ENCODE measurements around the gene APOL6.
"Not testable (repeated sequence)": the region's sequence is repeated elsewhere in the genome, so short reads cannot be mapped to it uniquely, and the experiment has no call there.

The APOL6 gene

DNA sequence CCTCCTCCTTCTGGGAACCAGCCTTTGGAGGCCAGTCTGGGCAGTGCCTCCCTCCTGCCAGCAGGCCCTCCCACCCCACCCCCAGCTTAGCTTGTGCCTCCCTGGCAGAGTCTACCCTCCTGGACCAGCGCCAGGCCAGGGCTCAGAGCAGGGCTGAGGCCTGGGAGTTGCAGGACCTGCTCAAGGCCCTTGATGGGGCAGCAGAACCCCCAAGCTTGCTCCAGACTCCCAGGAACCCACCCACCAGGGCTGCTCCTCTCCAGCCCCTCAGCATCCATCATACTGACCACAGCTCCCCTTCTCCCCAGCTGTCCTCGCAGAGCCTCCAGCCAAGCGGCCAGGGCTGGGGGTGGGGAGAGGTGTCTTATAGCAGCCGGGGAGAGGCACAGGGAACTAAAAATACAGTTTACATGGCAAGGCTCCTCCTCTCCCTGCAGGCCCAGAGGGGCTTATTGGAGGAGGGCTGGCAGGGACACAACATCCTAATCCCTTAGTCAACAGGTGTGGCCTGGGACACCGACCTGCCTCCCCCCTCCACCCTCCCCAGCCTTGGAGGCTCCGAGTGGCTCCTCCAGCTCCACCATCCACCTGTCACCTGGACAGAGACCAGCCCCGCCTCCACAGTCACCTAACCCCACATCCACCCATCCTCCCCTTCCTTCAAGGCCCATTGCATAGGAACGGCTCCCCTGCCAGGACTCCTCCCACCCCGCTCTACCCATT lies 25.9 kb upstream of the APOL6 start:
- Histone ChIP-seq H2AFZ (ENCODE audit: insufficient read depth, low read length, poor library complexity) (no peak overlapping the region), H2BK12ac (ENCODE audit: low read length) (no peak overlapping the region), H4K8ac (ENCODE audit: low read depth, low read length) (no peak overlapping the region), H3K79me1 (ENCODE audit: low read length) (peaks cover under 1% of the 10 kb centered on the region), H3K4ac (ENCODE audit: low read depth, low read length) (no peak overlapping the region), H3K36me3 (ENCODE audit: control insufficient read depth in 1 of 2, insufficient read depth in 2 of 2, low read length in 2 of 2) (no peaks in the 10 kb centered on the region), H4K12ac (ENCODE audit: low read depth, low read length) (no peak overlapping the region), H3K27me3 (ENCODE audit: insufficient read depth, low read length) (no peaks in the 10 kb centered on the region), H3K4me3 (ENCODE audit: low read depth, low read length) (no peak overlapping the region), H4K91ac (ENCODE audit: low read depth, low read length) (no peak overlapping the region), H3K4me1 (ENCODE audit: control insufficient read depth in 1 of 2, insufficient read depth in 2 of 2, low read length in 2 of 2) (no peaks in the 10 kb centered on the region), H2BK5ac (ENCODE audit: low read depth, low read length, poor library complexity) (no peak overlapping the region), H3K18ac (ENCODE audit: low read length) (no peak overlapping the region), H3K9me3 (ENCODE audit: insufficient read depth, low read depth, low read length) (no peaks in the 10 kb centered on the region), H3K79me2 (ENCODE audit: control insufficient read depth, insufficient read depth, low read length, poor library complexity) (no peaks in the 10 kb centered on the region), H3K14ac (ENCODE audit: low read length) (no peak overlapping the region), H3K23ac (ENCODE audit: low read length) (no peak overlapping the region), H2AK5ac (ENCODE audit: low read length) (peak overlapping the region; percentile 55), H3K9ac (ENCODE audit: low read length) (no peak overlapping the region), H2BK120ac (ENCODE audit: insufficient read depth, low read length, poor library complexity) (no peak overlapping the region), H3K27ac (ENCODE audit: low read depth, low read length) (no peak overlapping the region), H3K4me2 (ENCODE audit: low read length) (no peak overlapping the region)
- no CpG with 5 or more reads among the region's 9 CpGs for WGBS (ENCODE audit: extremely low coverage, insufficient coverage, insufficient read length)
- no peak for DNase-seq

DNA sequence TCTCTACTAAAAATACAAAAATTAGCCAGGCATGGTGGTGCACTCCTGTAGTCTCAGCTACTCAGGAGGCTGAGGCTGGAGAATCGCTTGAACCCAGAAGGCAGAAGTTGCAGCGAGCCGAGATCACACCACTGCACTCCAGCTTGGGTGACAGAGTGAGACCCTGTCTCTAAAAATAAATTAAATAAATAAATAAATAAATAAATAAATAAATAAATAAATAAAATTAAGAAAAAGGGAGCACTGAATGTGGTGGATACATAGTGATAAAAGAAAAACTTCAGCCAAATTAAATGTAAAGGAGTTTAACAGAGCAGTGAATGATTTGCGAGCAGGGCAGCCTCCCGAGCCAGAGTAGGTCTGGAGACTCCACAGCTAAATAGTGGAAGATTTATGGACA lies 24.4 kb upstream of the APOL6 start:
- H3K14ac ChIP-seq (ENCODE audit: low read length); H4K12ac ChIP-seq (ENCODE audit: low read depth, low read length); H3K4me2 ChIP-seq (ENCODE audit: low read length); DNase-seq; H2BK12ac ChIP-seq (ENCODE audit: low read length); H3K36me3 ChIP-seq (ENCODE audit: control insufficient read depth in 1 of 2, insufficient read depth in 2 of 2, low read length in 2 of 2); H3K4me3 ChIP-seq (ENCODE audit: low read depth, low read length); H2AK5ac ChIP-seq (ENCODE audit: low read length); H2BK120ac ChIP-seq (ENCODE audit: insufficient read depth, low read length, poor library complexity); H3K4ac ChIP-seq (ENCODE audit: low read depth, low read length); H4K8ac ChIP-seq (ENCODE audit: low read depth, low read length); H3K9me3 ChIP-seq (ENCODE audit: insufficient read depth, low read depth, low read length); H4K91ac ChIP-seq (ENCODE audit: low read depth, low read length); H3K79me1 ChIP-seq (ENCODE audit: low read length); H3K23ac ChIP-seq (ENCODE audit: low read length); H3K27me3 ChIP-seq (ENCODE audit: insufficient read depth, low read length); H3K4me1 ChIP-seq (ENCODE audit: control insufficient read depth in 1 of 2, insufficient read depth in 2 of 2, low read length in 2 of 2); H3K9ac ChIP-seq (ENCODE audit: low read length); H2BK5ac ChIP-seq (ENCODE audit: low read depth, low read length, poor library complexity); H3K79me2 ChIP-seq (ENCODE audit: control insufficient read depth, insufficient read depth, low read length, poor library complexity); H3K18ac ChIP-seq (ENCODE audit: low read length); H2AFZ ChIP-seq (ENCODE audit: insufficient read depth, low read length, poor library complexity); H3K27ac ChIP-seq (ENCODE audit: low read depth, low read length): not testable (repeated sequence)
- no CpG with 5 or more reads among the region's 5 CpGs for whole genome bisulfite sequencing (ENCODE audit: extremely low coverage, insufficient coverage, insufficient read length)

DNA sequence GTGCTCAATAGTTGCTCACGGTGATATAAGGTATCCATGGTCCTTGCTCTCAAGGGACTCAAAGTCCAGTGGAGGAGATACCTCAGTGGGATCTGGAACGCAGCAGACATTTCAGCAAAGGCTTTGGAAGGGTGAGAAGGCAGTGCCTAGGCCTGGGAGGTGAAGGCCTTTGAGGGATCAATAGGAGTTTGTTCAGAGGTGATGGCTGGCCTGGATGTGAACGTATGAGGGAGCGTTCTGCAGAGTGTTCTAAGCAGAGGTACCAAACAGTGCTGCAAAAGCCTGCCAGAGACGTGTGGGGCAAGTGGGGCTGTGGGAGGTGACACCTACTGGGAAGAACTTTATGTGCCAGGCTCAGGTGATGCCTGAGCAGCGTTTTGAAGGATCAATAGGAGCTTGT lies 23.7 kb upstream of the APOL6 start:
- Histone ChIP-seq H2AFZ (ENCODE audit: insufficient read depth, low read length, poor library complexity) (no peak overlapping the region), H3K18ac (ENCODE audit: low read length) (no peak overlapping the region), H3K79me2 (ENCODE audit: control insufficient read depth, insufficient read depth, low read length, poor library complexity) (no peaks in the 10 kb centered on the region), H2AK5ac (ENCODE audit: low read length) (no peak overlapping the region), H3K4ac (ENCODE audit: low read depth, low read length) (no peak overlapping the region), H3K36me3 (ENCODE audit: control insufficient read depth in 1 of 2, insufficient read depth in 2 of 2, low read length in 2 of 2) (no peaks in the 10 kb centered on the region), H2BK12ac (ENCODE audit: low read length) (no peak overlapping the region), H3K9me3 (ENCODE audit: insufficient read depth, low read depth, low read length) (no peaks in the 10 kb centered on the region), H3K4me2 (ENCODE audit: low read length) (no peak overlapping the region), H3K4me3 (ENCODE audit: low read depth, low read length) (no peak overlapping the region), H3K14ac (ENCODE audit: low read length) (no peak overlapping the region), H2BK120ac (ENCODE audit: insufficient read depth, low read length, poor library complexity) (no peak overlapping the region), H3K9ac (ENCODE audit: low read length) (no peak overlapping the region), H3K4me1 (ENCODE audit: control insufficient read depth in 1 of 2, insufficient read depth in 2 of 2, low read length in 2 of 2) (peaks cover 2% of the 10 kb centered on the region in 2 experiments), H3K23ac (ENCODE audit: low read length) (no peak overlapping the region), H2BK5ac (ENCODE audit: low read depth, low read length, poor library complexity) (no peak overlapping the region), H4K8ac (ENCODE audit: low read depth, low read length) (no peak overlapping the region), H3K79me1 (ENCODE audit: low read length) (peaks cover 6% of the 10 kb centered on the region), H4K91ac (ENCODE audit: low read depth, low read length) (no peak overlapping the region), H4K12ac (ENCODE audit: low read depth, low read length) (no peak overlapping the region), H3K27ac (ENCODE audit: low read depth, low read length) (no peak overlapping the region), H3K27me3 (ENCODE audit: insufficient read depth, low read length) (no peaks in the 10 kb centered on the region)
- WGBS (ENCODE audit: extremely low coverage, insufficient coverage, insufficient read length) = no CpG with 5 or more reads among the region's 6 CpGs
- no peak for DNase-seq

DNA sequence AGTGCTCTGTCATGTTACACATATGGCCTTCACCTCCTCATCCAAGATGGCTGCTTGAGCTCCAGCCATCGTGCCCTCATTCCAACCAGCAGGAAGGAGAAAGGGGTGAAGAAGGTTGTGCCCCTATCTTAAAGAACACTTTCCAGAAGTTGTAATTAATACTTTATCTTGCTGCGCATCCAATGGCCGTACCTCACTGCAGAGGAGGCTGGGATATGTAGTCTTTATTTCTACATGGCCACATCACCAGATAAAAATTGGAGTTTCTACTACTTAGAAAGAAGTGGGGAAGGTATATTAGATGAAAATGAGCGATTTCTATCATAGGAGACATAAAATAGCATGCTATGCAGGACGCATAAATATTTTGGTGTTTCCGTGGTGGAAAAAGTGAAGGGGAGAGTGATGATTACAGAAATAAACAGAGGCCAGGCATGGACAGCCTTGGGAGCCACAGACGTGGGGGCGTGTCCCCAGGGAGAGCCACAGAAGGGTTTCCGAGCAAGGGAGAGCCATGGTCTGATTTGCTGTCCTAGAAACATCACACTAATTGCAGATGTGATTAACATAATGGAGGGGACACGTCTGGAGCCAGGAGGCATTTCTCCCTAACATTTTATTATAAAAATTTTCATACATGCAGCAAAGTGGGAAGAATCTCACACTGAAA lies 22.3 kb upstream of the APOL6 start:
- Histone ChIP-seq H2BK120ac (ENCODE audit: insufficient read depth, low read length, poor library complexity) (no peak overlapping the region), H3K9me3 (ENCODE audit: insufficient read depth, low read depth, low read length) (no peaks in the 10 kb centered on the region)

More for the DNA sequence above, 22.3 kb upstream of the APOL6 start:
- Histone ChIP-seq H3K23ac (ENCODE audit: low read length) (no peak overlapping the region), H3K79me1 (ENCODE audit: low read length) (peaks cover 8% of the 10 kb centered on the region), H4K8ac (ENCODE audit: low read depth, low read length) (no peak overlapping the region), H2AK5ac (ENCODE audit: low read length) (no peak overlapping the region), H3K4me3 (ENCODE audit: low read depth, low read length) (no peak overlapping the region), H3K79me2 (ENCODE audit: control insufficient read depth, insufficient read depth, low read length, poor library complexity) (no peaks in the 10 kb centered on the region), H3K9ac (ENCODE audit: low read length) (no peak overlapping the region), H3K27ac (ENCODE audit: low read depth, low read length) (no peak overlapping the region), H3K4me1 (ENCODE audit: control insufficient read depth in 1 of 2, insufficient read depth in 2 of 2, low read length in 2 of 2) (peaks cover 6 to 7% of the 10 kb centered on the region in 2 experiments), H3K36me3 (ENCODE audit: control insufficient read depth in 1 of 2, insufficient read depth in 2 of 2, low read length in 2 of 2) (no peaks in the 10 kb centered on the region), H3K4ac (ENCODE audit: low read depth, low read length) (no peak overlapping the region), H3K4me2 (ENCODE audit: low read length) (no peak overlapping the region), H2AFZ (ENCODE audit: insufficient read depth, low read length, poor library complexity) (no peak overlapping the region), H4K12ac (ENCODE audit: low read depth, low read length) (no peak overlapping the region), H3K27me3 (ENCODE audit: insufficient read depth, low read length) (no peaks in the 10 kb centered on the region), H2BK5ac (ENCODE audit: low read depth, low read length, poor library complexity) (no peak overlapping the region), H3K18ac (ENCODE audit: low read length) (no peak overlapping the region), H4K91ac (ENCODE audit: low read depth, low read length) (no peak overlapping the region), H3K14ac (ENCODE audit: low read length) (no peak overlapping the region), H2BK12ac (ENCODE audit: low read length) (no peak overlapping the region)
- no peak for DNase-seq
- no CpG with 5 or more reads among the region's 10 CpGs for WGBS (ENCODE audit: extremely low coverage, insufficient coverage, insufficient read length)

All from trophoblast cell (in vitro differentiated cells and primary cell).